ENCODE measurements around the gene FAM3C.

DNA sequence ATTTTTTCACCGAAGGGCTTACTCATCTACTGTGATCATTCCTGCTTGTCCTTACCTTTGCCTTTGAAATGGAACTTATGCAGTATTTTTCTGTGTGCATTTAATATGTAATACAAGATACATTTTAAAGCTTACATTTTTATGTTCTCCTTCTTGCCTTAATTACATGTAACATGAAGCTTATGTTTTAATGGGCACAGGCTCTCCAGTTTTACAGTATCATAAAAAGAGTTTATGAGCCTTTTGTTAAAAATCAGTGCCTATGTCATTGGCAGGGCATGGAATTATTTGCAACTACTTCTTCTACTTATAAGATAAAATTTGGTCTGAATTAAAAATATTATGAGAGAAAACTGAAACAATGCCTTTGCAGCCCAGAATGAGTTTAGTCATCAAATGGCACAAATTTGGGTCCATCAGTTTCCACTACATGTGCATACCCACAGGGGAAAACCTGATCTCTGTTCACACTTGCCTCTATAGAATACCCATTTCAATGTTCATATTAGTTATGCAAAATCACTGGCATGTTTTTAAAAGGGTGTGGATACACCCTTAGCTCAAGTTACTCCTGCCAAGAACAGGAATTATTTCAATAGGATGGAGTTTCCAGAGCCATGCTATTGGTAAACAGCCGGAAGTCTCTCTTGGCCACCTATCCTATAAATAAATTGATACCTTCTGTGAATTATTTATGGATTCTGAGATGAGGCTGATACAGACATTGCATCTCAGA is 95.3 kb downstream of the FAM3C start:
- no peak for TF ChIP-seq HDGF (IDR thresholded peaks at IDR 0.05)
- no peak for TF ChIP-seq GABPA (IDR thresholded peaks at IDR 0.05; ENCODE audit: low read depth)
- TF ChIP-seq, protein P1, sequence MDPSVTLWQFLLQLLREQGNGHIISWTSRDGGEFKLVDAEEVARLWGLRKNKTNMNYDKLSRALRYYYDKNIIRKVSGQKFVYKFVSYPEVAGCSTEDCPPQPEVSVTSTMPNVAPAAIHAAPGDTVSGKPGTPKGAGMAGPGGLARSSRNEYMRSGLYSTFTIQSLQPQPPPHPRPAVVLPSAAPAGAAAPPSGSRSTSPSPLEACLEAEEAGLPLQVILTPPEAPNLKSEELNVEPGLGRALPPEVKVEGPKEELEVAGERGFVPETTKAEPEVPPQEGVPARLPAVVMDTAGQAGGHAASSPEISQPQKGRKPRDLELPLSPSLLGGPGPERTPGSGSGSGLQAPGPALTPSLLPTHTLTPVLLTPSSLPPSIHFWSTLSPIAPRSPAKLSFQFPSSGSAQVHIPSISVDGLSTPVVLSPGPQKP (IDR thresholded peaks at IDR 0.05; ENCODE audit: low read depth, low read length): no peak
- TF ChIP-seq, protein P2, sequence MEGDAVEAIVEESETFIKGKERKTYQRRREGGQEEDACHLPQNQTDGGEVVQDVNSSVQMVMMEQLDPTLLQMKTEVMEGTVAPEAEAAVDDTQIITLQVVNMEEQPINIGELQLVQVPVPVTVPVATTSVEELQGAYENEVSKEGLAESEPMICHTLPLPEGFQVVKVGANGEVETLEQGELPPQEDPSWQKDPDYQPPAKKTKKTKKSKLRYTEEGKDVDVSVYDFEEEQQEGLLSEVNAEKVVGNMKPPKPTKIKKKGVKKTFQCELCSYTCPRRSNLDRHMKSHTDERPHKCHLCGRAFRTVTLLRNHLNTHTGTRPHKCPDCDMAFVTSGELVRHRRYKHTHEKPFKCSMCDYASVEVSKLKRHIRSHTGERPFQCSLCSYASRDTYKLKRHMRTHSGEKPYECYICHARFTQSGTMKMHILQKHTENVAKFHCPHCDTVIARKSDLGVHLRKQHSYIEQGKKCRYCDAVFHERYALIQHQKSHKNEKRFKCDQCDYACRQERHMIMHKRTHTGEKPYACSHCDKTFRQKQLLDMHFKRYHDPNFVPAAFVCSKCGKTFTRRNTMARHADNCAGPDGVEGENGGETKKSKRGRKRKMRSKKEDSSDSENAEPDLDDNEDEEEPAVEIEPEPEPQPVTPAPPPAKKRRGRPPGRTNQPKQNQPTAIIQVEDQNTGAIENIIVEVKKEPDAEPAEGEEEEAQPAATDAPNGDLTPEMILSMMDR (IDR thresholded peaks at IDR 0.05 in 2 of 3, conservative IDR thresholded peaks at IDR 0.05 in 1 of 3; ENCODE audit: control insufficient read depth in 2 of 3, extremely low read depth in 1 of 3, insufficient read depth in 1 of 3, low read depth in 3 of 3, low read length in 3 of 3): no peak
- no peak for TF ChIP-seq NR2C2 (IDR thresholded peaks at IDR 0.05; ENCODE audit: borderline replicate concordance, control insufficient read depth, insufficient read length, low read depth)
- no peak for TF ChIP-seq NFXL1 (IDR thresholded peaks at IDR 0.05; ENCODE audit: borderline replicate concordance)
- no peak for TF ChIP-seq RAD21 (IDR thresholded peaks at IDR 0.05; ENCODE audit: insufficient read depth, low read depth, low read length)

Measured in GM12878 (cell line).